Posterior vena cava (tissue), 2 donors: Measurements from ENCODE around the gene CLTCL1. TPM values are rescaled to one million over a fixed set of nuclear protein-coding genes. Genes with fewer than 3 reads are reported as not detected.
"Not testable (repeated sequence)": the region's sequence is repeated elsewhere in the genome, so short reads cannot be mapped to it uniquely, and the experiment has no call there.

Experiments
- DNase-seq: peaks from one replicate; pipeline ENCODE4 v3.0.0-alpha.2; 2020; ENCODE audit warnings: low spot score
- intact Hi-C, 2 donors: fragments of 100-400 bp; cut with DNase I; formaldehyde crosslinking; loops; one replicate each; pipeline versions ENCODE4 v1.14.1 to v1.14.2; 2022 to 2023
- long read RNA-seq, 2 donors: library from polyadenylated mRNA; unstranded; transcript quantifications; one replicate each; pipeline ENCODE4 v2.0.0, GENCODE V29; 2020 to 2021
- total RNA-seq, 2 donors: library from RNA; stranded (reverse); fragmentation: NEBNext Ultra II Directional; extraction: Animal tissue kit (Norgen Biotek cat#: 25700); gene quantifications; one replicate each; pipeline ENCODE4 v1.2.1, GENCODE V29; 2021
- donor health status: DM: yes; HTN: yes; CAD: no.
- donor health status: DM: yes; HTN: yes; CAD: no.

The CLTCL1 gene
- total RNA-seq, result 1 to 10 TPM; 6.6 to 9.0 TPM
- long read RNA-seq, donor 1, partial matches to known transcripts, result 0 of 2 reads
- long read RNA-seq, donor 1, other reads (novel, unspliced or antisense), result 2 of 2 reads
- long read RNA-seq, donor 2, partial matches to known transcripts, result 2 of 4 reads
- long read RNA-seq, donor 2, other reads (novel, unspliced or antisense), result 2 of 4 reads

DNA sequence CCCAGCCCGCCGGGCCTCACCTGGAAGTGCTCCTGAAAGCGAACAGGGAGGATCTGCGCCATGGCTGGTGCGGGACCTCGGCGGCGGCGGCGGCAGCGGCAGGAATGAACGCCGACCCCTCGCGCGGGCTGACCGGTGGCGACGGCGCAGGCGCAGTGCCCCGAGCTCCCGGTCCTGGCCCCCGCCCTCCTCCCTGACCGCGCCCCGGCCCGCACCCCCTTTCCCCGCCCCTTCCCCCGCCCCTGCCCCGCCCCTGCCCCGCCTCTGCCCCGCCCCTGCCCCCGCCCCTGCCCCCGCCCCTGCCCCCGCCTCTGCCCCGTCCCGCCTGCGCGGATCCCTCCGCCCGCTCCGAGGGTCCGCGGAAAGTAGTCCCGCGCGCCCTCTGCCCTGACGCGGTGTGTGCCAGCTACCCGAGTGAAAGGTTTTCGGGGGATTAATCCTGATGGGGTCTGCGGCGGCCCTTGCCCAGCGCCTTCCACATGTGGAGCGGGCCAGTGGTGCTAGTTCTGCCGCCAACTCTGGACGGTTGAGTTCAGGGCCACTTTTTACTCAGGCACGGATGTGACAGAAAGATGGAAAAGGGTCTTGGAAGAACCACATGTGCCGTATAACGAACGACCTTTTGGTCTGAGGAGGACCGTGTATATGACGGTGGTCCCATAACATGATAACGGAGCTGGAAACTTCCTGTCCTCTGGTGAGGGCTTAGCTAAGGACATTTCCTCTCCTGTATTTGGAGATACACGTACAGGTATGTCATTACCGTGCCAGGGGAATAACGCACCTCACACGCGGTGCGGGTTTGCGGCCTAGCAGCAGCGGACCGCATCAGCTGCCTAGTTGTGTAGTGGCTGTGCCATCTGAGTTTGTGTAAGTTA, at the start of gene CLTCL1:
CLTCL1 (minus strand) TSS at position 140 of the 878 bp plus-strand sequence; CDS start at position 62, 78 bp downstream.
- intact Hi-C loops, result no loop called here
- DNase-seq, result peak; percentile 94

DNA sequence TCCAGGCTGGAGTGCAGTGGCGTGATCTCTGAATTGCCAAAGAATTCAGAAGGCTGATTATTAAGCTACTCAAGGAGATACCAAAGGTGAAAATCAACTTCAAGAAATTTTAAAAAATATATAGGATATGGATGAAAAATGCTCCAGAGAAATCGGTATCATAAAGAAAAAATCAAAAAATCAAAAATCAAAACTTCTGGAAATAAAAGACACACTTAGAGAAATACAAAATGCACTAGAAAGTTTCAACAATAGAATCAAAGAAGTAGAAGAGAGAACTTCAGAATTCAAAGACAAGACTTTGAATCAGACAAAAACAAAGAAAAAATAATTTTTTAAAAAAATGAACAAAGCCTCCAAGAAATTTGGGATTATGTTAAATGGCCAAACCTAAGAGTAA, 45.6 kb upstream of the CLTCL1 start:
- no peak for DNase-seq
- intact Hi-C loops, result no loop called here

GRCh38 chr22:19336133-19337075, 44.9 kb upstream of the CLTCL1 start:
- no peak for DNase-seq
- intact Hi-C loops, result no loop called here

DNA sequence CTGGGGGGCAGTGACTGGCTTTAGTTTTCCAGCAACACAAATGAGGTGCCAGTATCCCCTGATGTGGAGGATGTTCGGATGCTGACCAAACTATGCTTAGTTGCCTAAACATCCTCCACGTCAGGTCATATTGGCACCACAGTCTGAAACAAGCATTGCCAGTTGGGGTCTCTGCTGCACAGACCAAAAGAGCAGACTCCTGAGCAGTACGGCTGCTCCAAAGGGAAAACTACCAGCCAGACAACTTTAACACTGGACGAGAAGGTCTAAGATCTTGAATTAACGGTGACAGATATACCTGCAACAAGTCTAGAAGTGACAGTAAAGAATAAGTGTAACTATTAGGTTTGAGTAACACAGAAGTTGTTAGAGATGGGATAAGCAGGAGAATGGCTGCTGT, 40.5 kb upstream of the CLTCL1 start:
- intact Hi-C loops, result no loop called here
- DNase-seq, result no peak

- intact Hi-C loops, result no loop called here
- DNase-seq, result no peak
Measured at GRCh38 chr22:19331474-19331873, 40.0 kb upstream of the CLTCL1 start.

DNA sequence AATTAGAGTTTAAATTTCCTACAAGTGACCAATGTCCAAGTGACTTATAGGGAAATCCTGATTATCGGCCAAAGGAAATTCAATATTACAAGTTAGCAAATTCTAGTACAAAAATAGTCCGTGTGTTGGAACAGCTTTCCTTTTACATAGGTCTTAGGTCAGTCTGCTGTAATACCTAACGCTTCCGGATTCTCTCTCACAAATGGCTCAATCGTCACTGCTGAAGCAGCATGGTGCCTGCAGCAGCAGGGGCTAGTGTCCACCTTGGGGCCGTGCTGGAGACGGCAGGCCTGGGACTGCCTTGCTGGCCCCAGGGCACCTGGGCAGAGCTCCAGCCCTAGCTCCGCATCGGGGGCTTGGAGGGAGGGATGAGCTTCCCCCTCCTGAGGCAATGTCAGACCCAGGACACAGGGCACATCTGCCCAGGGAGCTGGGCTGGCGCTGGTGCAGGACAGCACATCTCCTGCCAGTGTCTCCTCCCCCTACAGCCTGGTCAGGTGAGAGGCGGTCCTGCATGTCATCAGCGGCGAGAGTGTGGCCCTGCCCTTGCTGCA, 39.4 kb upstream of the CLTCL1 start:
- DNase-seq, result no peak
- intact Hi-C loops, result no loop called here

DNA sequence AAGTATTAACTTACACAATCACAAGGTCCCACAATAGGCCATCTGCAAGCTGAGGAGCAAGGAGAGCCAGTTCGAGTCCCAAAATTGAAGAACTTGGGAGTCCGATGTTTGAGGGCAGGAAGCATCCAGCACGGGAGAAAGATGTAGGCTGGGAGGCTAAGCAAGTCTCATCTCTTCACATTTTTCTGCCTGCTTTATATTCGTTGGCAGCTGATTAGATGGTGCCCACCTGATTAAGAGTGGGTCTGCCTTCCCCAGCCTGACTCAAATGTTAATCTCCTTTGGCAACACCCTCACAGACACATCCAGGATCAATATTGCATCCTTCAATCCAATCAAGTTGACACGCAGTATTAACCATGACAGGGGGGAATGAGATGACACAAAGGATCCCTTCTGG, 38.7 kb upstream of the CLTCL1 start:
- intact Hi-C loops, result not testable (repeated sequence)

DNA sequence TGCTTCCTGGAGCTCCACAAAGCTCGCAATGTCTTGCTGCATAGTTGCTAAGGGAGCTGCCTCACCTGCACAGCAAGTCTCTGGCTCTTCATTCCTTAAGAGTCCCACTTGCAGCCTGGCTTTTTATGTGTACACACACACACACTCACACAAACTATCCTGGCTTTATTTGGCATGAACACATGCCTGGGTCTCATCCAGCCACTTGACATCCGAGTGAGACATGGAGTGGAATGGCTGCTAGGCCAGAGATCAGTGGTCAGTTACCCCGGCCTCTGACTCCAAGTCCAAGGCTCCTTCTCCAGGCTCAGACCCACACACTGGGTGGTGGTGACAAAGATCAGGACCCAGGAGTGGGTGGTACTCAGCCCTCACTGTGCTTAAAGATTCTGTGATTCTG, 37.9 kb upstream of the CLTCL1 start:
- intact Hi-C loops, result no loop called here
- no peak for DNase-seq

More for the DNA sequence above, 38.7 kb upstream of the CLTCL1 start:
- not testable (repeated sequence) for DNase-seq

- no peak for DNase-seq
- intact Hi-C loops, result no loop called here
Measured at GRCh38 chr22:19325296-19325948, 33.9 kb upstream of the CLTCL1 start.

- intact Hi-C loops, DNase-seq: not testable (repeated sequence)
Measured at GRCh38 chr22:19323420-19323819, 31.9 kb upstream of the CLTCL1 start.

GRCh38 chr22:19321757-19322156, 30.2 kb upstream of the CLTCL1 start:
- intact Hi-C loops, result no loop called here
- DNase-seq, result no peak

GRCh38 chr22:19320136-19320535, 28.6 kb upstream of the CLTCL1 start:
- intact Hi-C loops, result not testable (repeated sequence)

GRCh38 chr22:19319281-19319680, 27.8 kb upstream of the CLTCL1 start:
- no peak for DNase-seq
- intact Hi-C loops, result no loop called here

More at GRCh38 chr22:19320136-19320535, 28.6 kb upstream of the CLTCL1 start:
- DNase-seq, result not testable (repeated sequence)

GRCh38 chr22:19317865-19318264, 26.3 kb upstream of the CLTCL1 start:
- intact Hi-C loops, result no loop called here
- DNase-seq, result no peak

- DNase-seq, result no peak
- intact Hi-C loops, result no loop called here
Measured at GRCh38 chr22:19307872-19308271, 16.4 kb upstream of the CLTCL1 start.

DNA sequence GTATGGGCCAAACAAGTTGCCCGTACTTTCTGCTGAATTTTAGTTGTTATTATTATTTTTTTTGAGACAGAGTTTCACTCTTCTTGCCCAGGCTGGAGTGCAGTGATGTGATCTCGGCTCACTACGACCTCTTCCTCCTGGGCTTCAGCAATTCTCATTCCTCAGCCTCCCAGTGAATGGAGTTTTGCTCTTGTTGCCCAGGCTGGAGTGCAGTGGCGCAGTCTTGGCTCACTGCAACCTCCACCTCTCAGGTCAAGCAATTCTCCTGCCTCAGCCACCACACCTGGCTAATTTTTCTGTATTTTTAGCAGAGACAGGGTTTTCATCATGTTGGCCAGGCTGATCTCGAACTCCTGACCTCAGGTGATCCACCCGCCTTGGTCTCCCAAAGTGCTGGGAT, 15.0 kb upstream of the CLTCL1 start:
- DNase-seq, intact Hi-C loops: not testable (repeated sequence)

GRCh38 chr22:19304547-19304946, 13.0 kb upstream of the CLTCL1 start:
- no peak for DNase-seq
- intact Hi-C loops, result no loop called here

GRCh38 chr22:19303785-19304184, 12.3 kb upstream of the CLTCL1 start:
- intact Hi-C loops, result no loop called here

GRCh38 chr22:19295733-19296132, 4.2 kb upstream of the CLTCL1 start:
- intact Hi-C loops, result no loop called here
- no peak for DNase-seq

More at GRCh38 chr22:19303785-19304184, 12.3 kb upstream of the CLTCL1 start:
- DNase-seq, result no peak
